ENCODE data around the gene TMCO1.
A peak's percentile ranks its signal among the peaks of the same experiment; 100 is the strongest.
"Not testable (repeated sequence)": the region's sequence is repeated elsewhere in the genome, so short reads cannot be mapped to it uniquely, and the experiment has no call there.

TMCO1 gene

DNA sequence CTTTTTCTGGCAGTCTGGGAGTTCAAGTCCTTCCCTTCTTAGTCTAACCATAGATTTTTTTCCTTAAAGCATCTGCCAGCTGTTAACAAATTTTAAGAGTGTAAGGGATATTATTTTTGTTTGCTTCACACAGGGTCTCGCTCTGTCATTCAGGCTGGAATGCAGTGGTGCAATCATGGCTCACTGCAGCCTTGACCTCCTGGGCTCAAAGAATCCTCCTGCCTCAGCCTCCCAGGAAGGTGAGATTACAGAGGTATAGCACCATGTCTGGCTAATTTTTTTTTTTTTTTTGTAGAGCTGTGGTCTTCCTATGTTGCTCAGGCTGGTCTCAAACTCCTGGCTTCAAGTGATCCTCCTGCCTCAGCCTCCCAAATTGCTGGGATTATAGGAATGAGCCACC is 23.8 kb downstream of the TMCO1 start:
- not testable (repeated sequence) for DNase-seq

GRCh38 chr1:165742194-165742593 is 26.5 kb downstream of the TMCO1 start:
- DNase-seq: no peak

- no peak for DNase-seq
Measured at GRCh38 chr1:165738794-165739193, 29.9 kb downstream of the TMCO1 start.

GRCh38 chr1:165737196-165737595 is 31.5 kb downstream of the TMCO1 start:
- DNase-seq: peak; percentile 48

DNA sequence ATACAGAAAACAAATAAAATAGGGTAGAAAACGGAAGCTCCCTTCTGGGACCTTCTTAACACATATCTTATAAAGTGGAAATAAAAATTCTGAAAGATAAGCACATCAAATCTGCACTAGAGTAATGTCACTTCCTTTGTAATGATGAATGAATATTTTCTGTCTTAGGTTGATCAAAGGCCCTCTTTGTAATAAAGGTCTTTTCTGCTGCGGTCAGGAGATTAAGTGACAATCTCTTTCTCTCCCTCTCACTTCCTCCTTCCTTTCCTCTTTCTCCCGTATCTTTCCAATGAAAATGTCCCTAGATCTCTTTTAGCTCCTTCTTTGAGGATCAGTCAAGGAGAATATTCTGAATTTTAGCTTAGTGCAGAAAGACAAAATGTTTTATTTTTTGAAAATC is 33.8 kb downstream of the TMCO1 start:
- no peak for DNase-seq

DNA sequence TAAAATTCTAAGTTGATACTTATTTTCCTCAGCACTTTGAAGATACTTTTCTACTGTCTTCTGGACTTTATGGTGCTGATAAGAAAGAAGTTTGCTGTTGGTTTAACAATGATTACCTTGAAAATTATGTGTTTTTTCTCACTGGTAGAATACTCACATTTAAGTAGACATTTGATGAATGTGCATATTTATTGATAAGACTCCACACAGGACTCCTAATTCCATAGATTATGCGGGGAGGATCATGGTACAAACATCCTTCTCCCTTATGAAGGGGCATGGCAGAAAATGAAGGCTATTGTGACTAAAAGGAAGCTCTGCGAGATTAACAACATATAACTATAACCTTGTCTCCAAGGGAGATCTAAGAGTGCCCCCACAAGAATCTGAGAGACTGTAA is 41.8 kb downstream of the TMCO1 start:
- DNase-seq: no peak

DNA sequence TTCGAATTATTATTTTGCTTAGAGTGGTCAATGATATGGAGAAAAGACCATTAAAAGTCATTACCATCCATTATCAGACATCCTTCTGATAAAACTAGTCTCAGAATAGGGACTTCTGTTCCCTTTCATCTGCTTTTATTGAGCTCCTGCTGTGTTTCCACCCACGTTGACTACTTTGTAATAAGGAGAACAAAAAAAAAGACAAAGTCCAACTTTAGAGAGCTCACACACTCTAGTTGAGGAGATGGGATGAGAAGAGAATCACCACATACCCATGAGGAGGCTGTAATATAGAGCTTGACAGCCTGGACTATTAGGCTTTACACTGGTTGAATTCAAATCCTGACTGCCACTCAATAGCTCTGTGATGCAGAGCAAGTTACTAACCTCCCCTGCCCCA is 42.5 kb downstream of the TMCO1 start:
- DNase-seq: no peak

DNA sequence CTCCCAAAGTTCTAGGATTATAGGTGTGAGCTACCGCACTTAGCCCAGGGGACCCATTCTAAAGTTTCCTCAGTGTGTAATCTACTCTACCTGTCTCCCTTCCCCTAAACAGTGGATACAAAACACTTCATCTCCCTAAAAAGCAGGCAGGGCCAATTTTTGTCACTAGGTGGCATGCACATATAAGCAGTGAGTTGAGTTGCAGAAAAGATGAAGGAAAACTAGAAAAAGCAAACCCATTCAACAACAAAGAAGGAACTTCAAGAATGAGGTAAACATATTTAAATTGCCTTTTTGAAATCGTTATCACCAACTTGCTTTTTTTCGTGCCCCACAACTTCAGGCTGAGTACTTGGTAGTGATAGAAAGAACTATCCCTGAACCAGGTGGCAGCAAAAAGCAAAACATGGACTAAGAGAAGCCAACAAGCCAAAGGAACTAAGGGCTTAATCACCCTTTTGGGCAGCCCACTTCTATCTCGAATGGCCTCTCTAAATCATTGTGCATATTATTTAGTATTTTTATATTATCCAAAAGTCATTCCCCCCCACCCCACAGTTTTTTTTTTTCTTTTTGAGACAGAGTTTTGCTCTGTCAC is 50.7 kb downstream of the TMCO1 start:
- DNase-seq: peak; percentile 58

- DNase-seq: not testable (repeated sequence)
Measured at GRCh38 chr1:165716265-165717051, 52.2 kb downstream of the TMCO1 start.

GRCh38 chr1:165712764-165713163 is 55.9 kb downstream of the TMCO1 start:
- DNase-seq: no peak

GRCh38 chr1:165707984-165708706 is 60.5 kb downstream of the TMCO1 start:
- DNase-seq: no peak

GRCh38 chr1:165703648-165704047 is 65.0 kb downstream of the TMCO1 start:
- peak; percentile 20 for DNase-seq

GRCh38 chr1:165701922-165702321 is 66.7 kb downstream of the TMCO1 start:
- not testable (repeated sequence) for DNase-seq

- DNase-seq: no peak
Measured at GRCh38 chr1:165699577-165699976, 69.1 kb downstream of the TMCO1 start.

DNA sequence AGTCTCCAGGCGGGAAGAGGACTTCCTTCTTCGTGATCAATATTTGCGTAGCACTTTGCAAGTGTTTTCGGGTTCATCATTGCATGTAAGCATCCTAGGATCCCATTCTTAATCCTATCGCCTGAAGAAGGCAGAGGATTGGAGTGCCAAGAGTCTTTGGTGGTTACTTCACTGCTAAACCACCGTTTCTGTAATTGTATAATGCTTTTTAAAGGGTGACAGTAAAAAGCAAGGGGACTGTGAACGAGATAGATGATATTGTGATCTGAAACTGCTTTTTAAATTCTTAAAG is 70.0 kb downstream of the TMCO1 start:
- DNase-seq: no peak

DNA sequence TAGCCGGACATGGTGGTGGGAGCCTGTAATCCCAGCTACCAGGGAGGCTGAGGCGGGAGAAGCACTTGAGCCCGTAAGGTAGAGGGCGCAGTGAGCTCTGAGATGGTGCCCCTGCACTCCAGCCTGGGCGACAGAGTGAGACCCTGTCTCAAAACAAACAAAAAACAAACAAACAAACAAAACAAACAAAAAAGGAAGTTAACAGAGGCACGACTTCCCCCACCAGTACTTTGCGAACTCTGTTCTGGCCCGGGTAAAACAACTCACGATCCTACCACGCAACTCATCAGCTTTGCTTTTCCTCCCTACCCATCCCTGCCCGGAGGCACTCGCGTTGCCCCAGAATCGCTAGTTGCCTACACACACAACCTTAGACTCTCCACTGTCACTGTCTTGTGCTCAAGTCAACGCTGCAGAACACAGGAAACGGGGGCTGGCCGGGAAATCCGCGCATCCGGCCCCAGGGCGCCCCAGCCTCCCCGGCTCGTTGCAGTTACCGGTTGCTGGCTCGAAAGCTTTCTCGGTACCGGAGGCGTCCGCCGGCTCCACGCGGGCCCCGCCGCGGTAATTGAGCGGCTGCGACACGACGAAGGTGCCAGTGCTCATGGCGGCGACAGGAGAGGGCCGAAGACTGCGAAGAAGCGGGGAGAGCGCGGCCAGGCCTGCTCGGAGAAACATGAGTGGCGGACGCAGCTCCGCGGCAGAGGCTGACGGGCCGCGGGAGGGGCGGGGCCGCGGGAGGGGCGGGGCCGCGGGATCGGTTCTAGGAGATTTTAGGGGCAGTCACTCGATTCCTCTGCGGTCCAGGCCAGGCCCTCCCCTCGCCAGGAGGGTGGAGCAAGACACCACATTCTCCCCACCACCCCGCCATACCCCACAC is 70.5 kb downstream of the TMCO1 start, which contains the start of gene ALDH9A1:
Gene ALDH9A1 (minus strand): TSS at position 682 of the 880 bp plus-strand sequence. CDS start 4 bp downstream, at position 678.
- DNase-seq: peak; percentile 91

DNA sequence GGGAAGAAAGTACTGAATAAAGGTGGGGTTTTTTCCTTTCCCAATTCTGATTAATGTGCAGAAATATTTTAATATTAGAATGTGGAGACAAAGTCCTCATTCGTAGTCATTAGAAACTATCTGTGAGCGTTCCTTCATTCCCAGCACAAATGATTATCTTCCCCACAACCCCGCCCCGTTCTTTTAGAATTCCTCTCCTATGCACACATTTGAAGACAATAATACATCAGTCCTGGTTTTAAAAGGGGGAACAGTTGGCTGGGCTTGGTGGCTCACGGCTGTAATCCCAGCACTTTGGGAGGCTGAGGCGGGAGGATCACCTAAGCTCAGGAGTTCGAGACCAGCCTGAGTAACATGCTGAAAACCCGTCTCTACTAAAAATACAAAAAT is 71.2 kb downstream of the TMCO1 start:
- DNase-seq: peak; percentile 9

GRCh38 chr1:165696625-165697100 is 72.0 kb downstream of the TMCO1 start:
- DNase-seq: peak; percentile 79

DNA sequence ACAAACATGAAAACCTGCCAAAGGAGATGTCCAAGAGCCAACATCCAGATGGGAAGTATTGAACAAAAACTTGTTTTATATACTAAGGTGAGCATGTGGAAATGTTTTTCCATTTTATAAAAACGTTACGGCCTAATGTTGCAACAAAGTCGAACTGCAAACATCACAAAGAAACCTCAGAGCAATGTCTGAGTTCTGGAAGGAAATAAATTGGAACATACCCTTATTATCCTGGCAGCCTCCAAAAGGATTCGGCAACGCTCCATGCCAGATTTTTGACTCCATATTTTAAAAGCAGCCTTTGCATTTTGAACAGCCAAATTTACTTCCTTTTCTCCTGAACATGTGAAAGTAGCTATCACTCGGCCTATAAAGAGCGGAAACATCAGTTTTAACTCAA is 73.6 kb downstream of the TMCO1 start:
- no peak for DNase-seq

DNA sequence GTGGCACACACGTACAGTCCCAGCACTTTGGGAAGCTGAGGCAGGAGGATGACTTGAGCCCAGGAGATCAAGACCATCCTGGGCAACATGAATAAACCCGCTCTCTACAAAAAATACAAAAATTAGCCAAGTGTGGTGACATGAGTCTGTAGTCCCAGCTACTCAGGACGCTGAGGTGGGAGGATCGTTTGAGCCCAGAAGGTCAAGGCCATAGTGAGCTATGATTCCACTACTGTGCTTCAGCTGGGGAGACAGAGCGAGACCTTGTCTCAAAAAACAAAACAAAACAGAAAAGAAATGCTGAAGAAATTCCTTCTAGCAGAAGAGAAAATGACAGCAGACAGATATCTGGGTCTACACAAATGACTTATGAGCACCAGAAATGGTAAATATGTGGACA is 80.6 kb downstream of the TMCO1 start:
- no peak for DNase-seq

- no peak for DNase-seq
Measured at GRCh38 chr1:165686971-165687433, 81.7 kb downstream of the TMCO1 start.

GRCh38 chr1:165686121-165686970 is 82.3 kb downstream of the TMCO1 start:
- DNase-seq: no peak
